GM10266 (cell line): Measurements from ENCODE around the gene TGFA.

ENCODE experiments used
- DNase-seq: peaks from one replicate; pipeline ENCODE4 v3.0.0; 2012; ENCODE audit errors: extremely low spot score
- TF ChIP-seq, protein P1 (sequence below): IDR thresholded peaks from 2 replicates; pipeline ENCODE4 v1.5.1; 2012; ENCODE audit warnings: mild to moderate bottlenecking, low read depth; ENCODE audit not compliant: control insufficient read depth, insufficient read depth; ENCODE audit errors: missing control alignments

TGFA gene

DNA sequence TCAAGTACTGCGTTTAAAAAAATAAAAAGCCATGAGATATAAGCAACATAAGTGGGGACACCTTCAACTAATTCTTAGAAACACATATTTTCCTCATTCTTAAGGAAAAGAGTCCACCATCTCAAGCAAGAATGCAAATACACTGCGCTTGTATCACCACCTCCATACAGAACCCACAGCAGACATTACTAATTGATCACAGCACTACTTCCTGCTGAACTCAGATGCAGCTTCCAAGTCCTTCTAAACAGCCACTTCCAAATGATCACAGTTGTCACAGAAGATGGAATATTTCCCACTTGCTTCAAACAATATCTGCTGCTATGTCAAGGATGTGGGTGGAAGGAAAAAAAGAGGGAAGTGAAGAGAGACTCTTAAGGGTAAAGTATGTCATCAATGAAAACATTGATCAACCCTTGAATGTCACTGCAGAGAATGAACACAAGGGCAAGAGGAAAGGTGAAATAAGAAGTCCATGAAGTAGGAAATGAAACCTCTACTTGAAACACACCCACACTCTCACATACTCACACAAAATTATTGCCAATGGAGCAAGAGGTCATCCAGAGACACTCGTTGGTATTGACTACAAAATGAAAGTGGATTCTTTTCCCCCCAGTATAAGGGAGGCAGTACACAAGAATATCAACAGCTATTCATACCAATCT lies 22.1 kb downstream of the TGFA start:
- TF ChIP-seq, protein P1, sequence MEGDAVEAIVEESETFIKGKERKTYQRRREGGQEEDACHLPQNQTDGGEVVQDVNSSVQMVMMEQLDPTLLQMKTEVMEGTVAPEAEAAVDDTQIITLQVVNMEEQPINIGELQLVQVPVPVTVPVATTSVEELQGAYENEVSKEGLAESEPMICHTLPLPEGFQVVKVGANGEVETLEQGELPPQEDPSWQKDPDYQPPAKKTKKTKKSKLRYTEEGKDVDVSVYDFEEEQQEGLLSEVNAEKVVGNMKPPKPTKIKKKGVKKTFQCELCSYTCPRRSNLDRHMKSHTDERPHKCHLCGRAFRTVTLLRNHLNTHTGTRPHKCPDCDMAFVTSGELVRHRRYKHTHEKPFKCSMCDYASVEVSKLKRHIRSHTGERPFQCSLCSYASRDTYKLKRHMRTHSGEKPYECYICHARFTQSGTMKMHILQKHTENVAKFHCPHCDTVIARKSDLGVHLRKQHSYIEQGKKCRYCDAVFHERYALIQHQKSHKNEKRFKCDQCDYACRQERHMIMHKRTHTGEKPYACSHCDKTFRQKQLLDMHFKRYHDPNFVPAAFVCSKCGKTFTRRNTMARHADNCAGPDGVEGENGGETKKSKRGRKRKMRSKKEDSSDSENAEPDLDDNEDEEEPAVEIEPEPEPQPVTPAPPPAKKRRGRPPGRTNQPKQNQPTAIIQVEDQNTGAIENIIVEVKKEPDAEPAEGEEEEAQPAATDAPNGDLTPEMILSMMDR: no peak
- DNase-seq: no peak

DNA sequence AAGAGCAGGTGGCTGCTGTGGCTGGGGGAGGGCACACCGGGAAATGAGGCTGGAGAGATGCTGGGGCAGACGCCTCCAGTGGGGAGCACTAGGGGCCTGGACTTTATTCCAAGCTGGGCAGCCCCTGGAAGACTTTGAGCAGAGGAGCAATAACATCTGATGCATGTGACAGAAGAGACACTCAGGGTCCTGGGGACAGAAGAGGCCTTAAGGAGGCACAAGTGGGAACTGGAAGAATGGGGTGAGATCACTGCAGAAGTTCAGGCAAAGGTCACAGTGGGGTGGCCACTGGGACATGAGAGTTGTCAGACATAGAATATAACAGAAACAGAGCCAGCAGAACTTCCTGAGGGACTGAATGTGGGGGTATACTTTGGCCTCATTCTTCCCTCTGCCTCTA lies 24.0 kb downstream of the TGFA start:
- no peak for DNase-seq
- TF ChIP-seq, protein P1: no peak

DNA sequence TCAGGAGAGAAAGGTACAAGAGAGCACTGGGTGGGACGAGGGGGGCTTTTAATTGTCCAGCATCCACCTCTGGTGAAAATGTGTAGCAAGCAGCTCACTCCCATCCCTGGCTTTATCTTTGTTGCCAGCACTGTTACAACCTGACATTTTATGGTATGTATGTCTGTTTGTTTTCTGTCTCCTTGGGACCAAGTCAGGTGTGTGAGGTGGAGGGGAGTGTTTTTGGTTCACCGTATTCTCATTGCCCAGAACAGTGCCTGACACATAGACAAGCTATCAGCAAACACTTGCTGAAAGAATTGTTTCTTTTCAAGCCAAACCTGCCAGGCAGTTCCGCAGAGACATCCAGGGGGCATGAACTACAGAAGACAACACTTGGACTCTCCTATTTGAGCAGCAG lies 24.7 kb downstream of the TGFA start:
- TF ChIP-seq, protein P1: no peak
- no peak for DNase-seq

DNA sequence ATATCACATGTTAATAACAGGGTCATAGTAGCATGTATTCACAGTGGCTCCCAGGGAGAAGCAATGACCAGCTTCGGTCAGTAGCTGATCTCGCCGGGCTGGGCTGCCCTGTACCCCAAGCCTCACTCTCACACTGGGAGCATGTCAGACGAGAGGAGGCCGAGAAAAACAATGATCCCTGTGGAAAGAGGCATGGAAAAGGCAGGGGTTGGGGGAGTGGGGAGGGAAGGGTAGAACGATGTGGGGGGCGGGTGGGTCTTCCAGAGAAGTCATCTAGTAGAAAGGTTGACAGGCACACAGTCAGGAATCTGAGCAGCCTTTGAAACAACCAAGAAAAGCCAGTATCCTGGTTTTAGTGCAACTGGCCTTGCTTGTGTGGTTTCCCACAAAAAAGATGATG lies 25.4 kb downstream of the TGFA start:
- TF ChIP-seq, protein P1: no peak

DNA sequence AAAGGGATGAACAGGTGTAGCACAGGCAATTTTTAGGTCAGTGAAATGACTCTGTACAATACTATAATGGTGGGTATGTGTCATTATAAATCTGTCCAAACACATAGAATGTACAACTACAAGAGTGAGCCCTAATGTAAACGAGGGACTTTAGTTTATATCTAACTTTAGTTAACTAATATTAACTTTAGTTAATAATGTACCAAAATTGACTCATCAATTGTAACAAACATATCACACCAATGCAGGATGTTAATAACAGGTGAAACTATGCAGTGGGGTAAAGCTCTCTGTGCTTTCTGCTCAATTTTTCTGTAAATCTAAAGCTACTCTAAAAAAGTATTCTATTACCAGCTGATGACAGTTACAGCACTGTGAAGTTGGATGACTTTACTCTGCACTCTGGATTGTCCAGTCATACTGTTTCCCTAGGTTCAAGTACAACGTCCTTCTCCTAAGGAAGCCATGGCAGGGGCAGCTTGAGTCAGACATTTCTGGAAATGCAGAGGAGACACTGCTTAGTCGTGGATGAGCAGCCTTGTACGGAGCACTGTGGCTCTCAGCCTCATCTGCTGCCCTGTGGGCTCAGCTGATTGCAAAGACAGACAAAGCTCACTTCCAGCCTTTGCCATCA lies 26.1 kb downstream of the TGFA start:
- no peak for DNase-seq
- TF ChIP-seq, protein P1: no peak

More for the DNA sequence above, 25.4 kb downstream of the TGFA start:
- no peak for DNase-seq

DNA sequence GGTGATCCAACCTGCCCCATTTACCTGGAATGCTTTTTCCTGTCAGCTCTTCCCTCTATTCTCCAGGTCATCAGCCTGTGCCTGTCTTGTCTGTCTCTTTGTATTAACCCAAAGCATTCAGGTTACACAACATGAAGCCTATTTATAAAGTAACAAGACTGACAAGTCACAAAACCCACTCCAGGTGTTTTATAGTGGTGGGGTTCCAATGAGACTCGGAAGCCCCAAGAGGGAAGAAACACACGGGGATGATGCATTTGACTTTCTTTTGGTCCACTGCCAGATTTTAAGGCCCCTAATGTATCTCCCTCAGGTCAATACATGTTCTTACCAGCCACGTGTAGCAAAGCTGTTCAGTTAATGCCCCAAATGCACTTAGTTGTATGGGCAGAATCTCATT lies 27.5 kb downstream of the TGFA start:
- TF ChIP-seq, protein P1: no peak
- DNase-seq: no peak

DNA sequence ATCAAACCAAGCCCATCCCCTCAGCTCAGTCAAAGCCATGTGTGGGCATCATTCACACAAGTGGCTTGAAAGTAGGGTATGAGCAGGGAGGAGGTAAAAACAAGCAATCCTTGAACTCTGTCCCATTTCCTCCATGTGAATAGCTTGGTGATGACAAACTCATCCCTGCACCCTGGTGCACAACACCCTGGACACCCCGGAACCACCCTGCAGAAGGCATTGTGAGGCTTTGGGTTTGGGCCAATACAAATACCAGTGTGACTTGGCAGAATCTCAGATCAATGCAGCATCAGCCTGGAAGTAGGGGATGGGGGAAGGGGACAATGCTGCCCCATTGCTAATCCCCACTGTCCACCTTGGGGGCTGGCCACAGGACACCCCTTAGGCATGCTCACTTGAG lies 28.6 kb downstream of the TGFA start:
- no peak for DNase-seq
- TF ChIP-seq, protein P1: no peak
